HG03066 (cell line): ENCODE measurements around the gene LIMS3.
"Not testable (repeated sequence)": the region's sequence is repeated elsewhere in the genome, so short reads cannot be mapped to it uniquely, and the experiment has no call there.

Experiments used
- ATAC-seq: cut with Tn5 transposase; IDR thresholded peaks from one replicate; pipeline ENCODE4 v1.9.1; 2021; ENCODE audit warnings: low read depth; ENCODE audit not compliant: unreplicated experiment

Gene LIMS3

GRCh38 chr2:109921543-109922384, 23.3 kb downstream of the LIMS3 start:
- not testable (repeated sequence) for ATAC-seq

GRCh38 chr2:109924481-109924880, 26.0 kb downstream of the LIMS3 start:
- ATAC-seq, result not testable (repeated sequence)

GRCh38 chr2:109927803-109928202, 29.3 kb downstream of the LIMS3 start:
- ATAC-seq, result not testable (repeated sequence)

- not testable (repeated sequence) for ATAC-seq
Observed at GRCh38 chr2:109929222-109929621, 30.7 kb downstream of the LIMS3 start.

GRCh38 chr2:109936534-109936933, 38.0 kb downstream of the LIMS3 start:
- ATAC-seq, result not testable (repeated sequence)

DNA sequence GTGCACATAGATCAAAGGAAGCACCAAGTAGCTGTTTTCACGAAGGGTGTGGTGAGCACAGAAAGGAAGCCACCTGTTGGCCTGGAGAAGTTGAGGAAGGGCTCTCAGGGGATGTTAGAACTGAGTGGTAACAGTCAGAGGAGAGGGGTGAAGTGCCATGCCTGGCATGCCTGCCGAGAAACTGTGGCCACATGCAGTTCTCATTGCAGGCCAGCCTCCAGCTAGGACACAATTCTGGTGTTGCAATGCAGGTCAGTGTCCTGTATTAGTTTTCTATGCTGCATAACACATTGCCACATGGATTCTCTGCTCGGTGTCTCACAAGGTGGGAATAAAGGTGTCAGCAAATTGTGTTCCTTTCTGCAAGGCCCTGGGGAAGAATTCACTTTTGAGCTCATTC, 46.9 kb downstream of the LIMS3 start:
- ATAC-seq, result not testable (repeated sequence)

DNA sequence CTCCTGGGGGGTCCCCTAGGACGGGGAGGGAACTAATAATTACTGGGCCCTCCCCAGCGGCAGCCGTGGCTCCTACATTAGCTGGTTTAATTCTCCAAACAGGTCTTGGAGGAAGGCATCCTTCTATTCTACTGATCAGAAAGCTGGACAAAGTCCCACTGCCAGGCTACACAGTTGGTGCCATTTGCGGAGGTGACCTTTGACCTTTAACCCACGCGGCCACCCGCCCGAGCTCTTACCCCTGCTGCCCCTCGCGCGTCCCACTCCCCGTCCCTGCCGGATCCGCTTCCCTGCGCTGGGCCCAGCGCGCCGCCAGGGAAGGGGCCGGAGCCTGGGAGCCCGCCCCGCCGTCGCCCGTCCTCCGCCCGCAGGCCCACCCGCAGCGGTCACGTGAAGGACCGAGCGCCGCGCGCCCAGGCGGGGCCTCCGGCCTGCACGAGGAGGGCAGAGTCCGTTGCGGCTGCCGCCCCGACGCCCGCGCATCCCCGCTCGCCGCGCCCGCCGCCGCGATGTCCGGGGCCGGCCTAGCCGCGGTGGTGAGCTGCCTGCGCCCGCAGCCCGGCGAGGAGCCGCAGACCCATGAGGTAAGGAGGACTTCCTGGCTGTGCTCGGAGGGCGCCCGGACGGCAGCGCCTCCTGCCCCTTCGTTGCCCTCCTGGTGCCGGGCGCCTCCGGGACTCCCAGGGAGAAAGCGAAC, 48.9 kb downstream of the LIMS3 start:
- ATAC-seq, result not testable (repeated sequence)

DNA sequence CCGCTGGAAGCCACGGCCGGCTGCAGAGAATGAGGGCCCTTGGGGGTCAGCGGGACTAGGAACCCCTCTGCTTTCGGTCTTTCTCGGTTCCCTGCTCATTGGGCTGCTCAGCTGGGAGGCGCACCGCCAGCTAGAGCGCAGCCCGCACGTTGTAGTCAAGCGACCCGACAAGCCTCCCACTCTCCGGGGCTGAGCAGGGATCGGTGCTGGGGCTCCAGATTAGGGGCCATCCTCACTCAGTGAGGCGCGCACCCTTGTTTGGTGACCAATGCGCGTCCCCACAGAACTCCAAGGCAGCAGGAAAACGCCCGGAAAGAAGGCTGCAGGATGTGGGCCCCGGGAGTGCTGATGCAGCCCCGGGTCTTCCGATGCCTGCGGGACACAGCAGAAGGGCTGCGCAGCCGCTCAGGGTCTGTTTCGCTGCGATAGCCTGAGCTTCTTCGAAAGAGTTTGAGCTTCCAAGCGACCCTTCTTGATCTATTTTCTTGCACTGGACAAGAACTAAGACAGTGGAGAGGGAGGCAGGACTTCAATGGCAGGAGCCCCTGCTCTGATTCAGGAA, 49.6 kb downstream of the LIMS3 start:
- ATAC-seq, result not testable (repeated sequence)

GRCh38 chr2:109950146-109950843, 51.8 kb downstream of the LIMS3 start:
- ATAC-seq, result not testable (repeated sequence)

DNA sequence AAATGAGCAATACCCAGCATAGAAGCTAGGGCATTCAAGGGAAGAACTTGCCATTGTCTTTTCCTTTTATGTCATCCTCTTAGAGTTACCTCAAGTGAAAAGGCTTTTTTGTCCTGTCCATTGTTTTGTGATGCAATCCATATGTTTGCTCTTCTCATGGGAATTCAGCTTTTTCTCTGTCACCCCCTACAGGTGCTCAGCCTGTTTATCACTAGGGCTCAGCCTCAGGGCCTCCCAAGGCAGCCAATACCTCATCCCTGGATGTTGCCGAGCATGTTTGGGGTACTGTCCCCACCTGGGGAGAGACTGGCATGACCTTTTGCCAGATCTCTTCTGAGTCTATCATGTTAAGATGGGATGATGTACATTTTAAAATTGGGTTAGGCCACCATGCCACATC, 65.5 kb downstream of the LIMS3 start:
- not testable (repeated sequence) for ATAC-seq

DNA sequence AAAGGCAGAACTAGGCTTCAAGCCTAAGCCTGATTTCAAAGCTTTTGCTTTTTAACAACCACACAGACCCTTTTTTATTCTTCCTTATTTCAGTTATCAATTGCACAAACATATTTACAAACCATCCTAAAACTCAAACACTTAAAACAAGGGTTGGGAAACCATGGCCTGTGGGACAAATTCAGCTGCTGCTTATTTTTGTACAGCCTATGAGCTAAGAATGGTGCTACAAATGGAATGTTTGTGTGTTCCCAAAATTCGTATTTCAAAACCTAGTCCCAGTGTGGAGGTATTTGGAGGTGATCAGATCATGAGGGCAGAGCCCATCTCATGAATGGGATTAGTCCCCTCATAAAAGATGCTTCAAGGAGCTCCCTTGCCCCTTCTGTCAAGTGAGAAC, 67.0 kb downstream of the LIMS3 start:
- ATAC-seq, result not testable (repeated sequence)

DNA sequence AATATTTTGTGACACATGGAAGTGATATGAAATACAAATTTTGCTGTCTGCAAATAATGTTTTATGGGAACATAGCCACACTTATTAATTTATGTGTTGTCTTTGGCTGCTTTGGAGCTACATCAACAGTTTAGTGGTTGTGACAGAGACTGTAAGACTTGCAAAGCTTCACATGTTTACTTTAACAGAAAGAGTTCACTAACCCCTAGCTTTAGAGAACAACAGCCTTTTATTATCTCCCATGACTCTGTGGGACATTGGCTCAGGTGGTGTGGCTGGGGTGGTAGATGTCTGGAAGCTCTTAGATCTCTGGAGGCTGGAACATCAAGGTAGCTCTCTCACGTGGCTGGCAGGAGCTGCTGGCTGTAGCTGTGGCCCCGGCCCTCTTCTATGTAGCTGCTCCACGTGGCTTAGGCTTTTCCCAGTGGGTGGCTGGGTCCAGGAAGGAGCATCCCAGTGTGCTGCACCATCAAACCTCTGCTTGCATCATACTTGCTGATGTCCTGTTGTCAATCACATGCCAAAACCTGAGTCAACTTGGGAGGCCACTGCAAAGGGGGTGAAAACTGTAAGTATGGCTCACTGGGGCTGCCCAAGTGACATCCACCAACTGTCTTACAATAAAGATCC, 67.7 kb downstream of the LIMS3 start:
- not testable (repeated sequence) for ATAC-seq

DNA sequence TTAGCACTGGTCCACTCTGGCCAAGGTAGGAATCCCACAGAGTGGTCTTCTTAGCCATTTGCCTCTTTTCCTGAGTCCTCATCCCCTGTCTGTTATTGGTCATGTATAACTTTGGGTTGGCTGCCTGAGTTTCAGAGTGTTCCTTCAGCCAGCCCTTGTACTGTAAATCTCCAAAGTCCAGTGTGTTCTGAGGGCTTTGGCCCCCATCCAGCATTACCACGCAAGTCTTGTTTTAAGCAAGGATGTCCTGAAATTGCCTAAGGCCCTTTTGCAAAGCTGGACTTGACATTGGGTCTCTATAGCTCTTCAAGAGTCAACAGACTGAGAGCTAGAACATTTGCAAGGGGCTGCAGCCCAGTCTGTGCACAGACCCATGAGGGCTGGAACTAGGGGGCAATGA, 68.4 kb downstream of the LIMS3 start:
- ATAC-seq, result not testable (repeated sequence)

DNA sequence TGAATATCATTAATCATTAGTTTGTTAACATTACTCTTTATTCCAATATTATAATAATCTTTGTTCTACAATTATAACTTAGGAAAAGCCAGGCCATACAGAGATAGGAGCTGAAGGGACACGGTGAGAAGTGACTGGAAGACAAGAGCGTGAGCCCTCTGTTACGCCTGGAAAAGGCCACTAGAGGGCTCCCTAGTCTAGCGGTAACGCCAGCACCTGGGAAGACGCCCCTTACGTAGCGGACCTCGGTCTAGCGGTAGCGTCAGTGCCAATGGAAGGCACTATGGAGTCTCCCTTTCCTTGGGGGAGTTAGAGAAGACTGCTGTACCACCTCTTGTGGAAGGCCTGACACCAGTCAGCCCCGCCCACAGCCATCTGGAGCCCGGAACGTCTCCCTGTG, 71.4 kb downstream of the LIMS3 start:
- ATAC-seq, result not testable (repeated sequence)

DNA sequence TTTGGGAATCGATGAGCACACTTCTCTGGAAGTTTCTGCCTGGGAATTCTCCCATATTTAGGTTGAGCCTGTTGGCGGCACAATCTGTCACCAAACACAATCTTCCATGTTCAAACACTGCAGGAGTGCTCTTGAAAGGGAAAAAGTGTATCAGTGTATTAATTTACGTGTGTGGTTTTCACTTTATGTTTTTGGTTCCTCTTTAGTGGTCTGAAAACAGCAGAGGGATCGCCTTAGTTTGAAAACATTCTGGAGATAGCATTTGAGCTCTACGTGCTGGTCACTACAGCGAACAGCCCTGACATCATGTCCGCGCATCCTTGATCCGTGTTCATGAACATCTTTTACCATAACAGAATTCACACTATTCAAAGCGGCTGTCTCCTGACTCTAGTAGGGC, 73.2 kb downstream of the LIMS3 start:
- ATAC-seq, result not testable (repeated sequence)
